Stimulated activated CD8-positive, alpha-beta memory T cell treated with anti-CD3 and anti-CD28 coated beads, Interleukin-4, amount 100 ng/mL, for 1 hour (primary cell): Measurements from ENCODE around the gene KRT73.
A peak's percentile ranks its signal among the peaks of the same experiment; 100 is the strongest.

Experiments used
- DNase-seq, 2 donors: peaks; one replicate each; pipeline ENCODE4 v3.0.0-alpha.2; 2020; ENCODE audit warnings: low read depth in 2 of 2, low spot score in 1 of 2

Gene KRT73

GRCh38 chr12:52575948-52576347 lies 42.4 kb downstream of the KRT73 start:
- no peak for DNase-seq

DNA sequence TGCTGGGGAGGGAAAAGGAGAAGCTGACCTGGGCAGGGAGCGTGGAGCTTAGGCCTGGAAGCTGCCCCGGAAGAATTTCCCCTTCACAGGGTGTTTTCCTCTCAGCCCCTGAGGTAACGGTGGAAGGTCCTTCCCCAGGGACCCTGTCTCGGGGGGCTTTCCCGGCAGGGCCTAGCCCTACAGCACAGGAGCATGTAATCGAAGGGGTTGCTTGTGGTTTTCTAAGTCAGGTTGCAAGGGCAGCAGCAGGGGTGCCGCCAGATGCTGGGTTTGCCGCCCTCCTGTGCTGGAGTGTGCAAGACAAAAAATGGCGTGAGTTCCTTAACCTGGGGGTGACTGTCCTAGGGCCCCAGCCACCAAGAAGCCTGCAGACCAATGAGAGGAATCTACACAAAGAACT lies 43.1 kb downstream of the KRT73 start:
- no peak for DNase-seq

GRCh38 chr12:52573743-52574142 lies 44.6 kb downstream of the KRT73 start, which contains the start of gene KRT74:
TSS of gene KRT74 (minus strand) at chr12:52573843. CDS start at chr12:52573777, 66 bp downstream.
- DNase-seq, result no peak

- DNase-seq, result no peak
These were observed 45.1 kb downstream of the KRT73 start for GRCh38 chr12:52573306-52573705.

- DNase-seq, result no peak
These were observed 47.8 kb downstream of the KRT73 start for GRCh38 chr12:52570511-52570910.

DNA sequence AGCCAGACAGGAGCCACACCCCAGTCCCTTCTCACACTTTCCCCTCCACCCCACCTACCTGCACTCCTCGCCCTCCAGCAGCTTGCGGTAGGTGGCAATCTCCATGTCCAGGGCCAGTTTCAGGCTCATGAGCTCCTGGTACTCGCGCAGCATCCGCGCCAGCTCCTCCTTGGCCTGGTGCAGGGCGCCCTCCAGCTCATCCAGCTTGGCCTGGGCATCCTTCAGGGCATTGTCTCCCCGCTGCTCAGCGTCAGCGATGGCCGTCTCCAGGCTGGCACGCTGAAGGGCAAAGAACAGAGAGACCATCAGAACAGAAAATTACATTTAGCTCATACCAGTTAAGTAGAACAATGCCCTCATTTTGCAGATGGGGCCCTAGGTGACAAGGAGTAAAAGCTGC lies 50.2 kb downstream of the KRT73 start:
- no peak for DNase-seq

GRCh38 chr12:52566847-52567291 lies 51.5 kb downstream of the KRT73 start:
- peak; percentile 27 to 30 for DNase-seq

DNA sequence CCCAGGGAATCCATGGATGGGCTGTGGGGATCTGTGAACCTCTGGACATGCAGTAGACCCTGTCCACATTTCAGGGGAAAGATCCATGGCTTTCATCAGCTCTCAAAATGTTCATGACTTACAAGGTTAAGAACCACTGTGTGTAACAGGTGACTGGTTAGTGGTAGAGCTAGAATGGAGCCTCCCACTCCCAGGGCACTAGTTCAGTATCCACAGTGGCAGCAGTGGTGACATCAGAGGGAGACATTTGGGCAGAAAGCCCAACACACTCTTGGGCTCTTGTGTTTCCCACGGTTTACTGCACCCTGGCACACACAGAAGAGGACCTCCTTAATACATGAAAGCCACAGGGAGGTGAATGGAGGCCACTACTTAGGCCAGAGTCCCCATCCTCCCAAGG lies 53.8 kb downstream of the KRT73 start:
- no peak for DNase-seq

DNA sequence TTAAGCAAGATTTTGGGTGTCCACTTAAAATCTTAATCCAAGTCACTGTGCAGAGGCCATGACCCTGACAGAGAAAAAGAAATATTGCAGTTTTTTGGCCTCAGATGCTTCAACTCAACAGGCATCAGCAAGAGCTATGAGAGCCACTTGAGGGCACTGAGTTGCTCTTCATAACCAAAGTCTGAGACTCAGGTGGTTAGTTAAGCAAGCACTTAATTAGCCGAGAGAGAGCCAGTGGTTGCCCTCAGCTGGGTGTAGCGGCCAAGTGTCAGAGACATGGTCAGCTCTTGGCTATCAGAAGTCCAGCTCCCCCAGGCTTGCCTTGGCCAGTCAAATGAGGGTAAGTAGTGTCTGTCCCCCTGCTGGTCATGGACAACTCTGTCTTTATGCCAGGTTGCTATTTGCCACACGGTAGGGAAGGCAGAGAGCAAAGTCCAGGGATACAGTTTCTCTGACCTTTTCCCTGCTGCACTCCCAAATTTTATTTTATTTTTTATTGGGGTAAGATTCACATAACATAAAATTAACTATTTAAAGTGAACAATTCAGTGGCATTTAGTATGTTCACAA lies 56.4 kb downstream of the KRT73 start:
- DNase-seq, result no peak

DNA sequence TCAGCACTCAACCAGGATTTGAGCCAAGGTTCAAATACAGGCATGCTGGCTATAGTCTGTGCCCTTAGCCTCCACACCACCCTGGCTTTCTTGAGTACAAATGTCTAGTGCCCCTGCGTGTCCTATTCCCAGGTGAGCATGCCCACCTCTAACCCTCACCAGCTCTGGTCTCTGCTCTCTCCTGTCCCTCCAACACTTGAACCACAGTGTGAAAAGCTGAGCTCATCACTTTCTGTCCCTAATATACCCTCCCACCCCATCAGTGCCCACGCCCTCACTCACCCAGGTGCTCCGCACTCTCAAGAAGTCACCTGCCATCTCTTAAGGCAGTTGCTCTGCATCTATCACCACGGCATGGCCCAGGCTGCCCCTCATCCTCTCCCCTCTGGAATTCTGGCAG lies 58.4 kb downstream of the KRT73 start:
- DNase-seq, result no peak

GRCh38 chr12:52558781-52559445 lies 59.4 kb downstream of the KRT73 start:
- no peak for DNase-seq
